Left cardiac atrium (tissue), 4 donors: ENCODE measurements around the gene RIMBP2. TPM values are rescaled to one million over a fixed set of nuclear protein-coding genes. Genes with fewer than 3 reads are reported as not detected.

ENCODE experiments used
- ATAC-seq, 2 donors: fragments of 200-7000 bp; cut with Tn5 transposase; one replicate each; pipeline ENCODE4 v1.9.1; 2020; ENCODE audit warnings: mild to moderate bottlenecking in 2 of 2, moderate library complexity in 2 of 2
- DNase-seq: peaks from one replicate; pipeline ENCODE4 v3.0.0-alpha.2; 2020
- intact Hi-C, 2 donors: fragments of 100-400 bp; cut with DNase I; formaldehyde crosslinking; loops; one replicate each; pipeline versions ENCODE4 v1.14.1 to v1.15.1; 2022 to 2023
- total RNA-seq, 2 donors: library from RNA; stranded (reverse); fragmentation: NEBNext Ultra II Directional; extraction: Animal tissue kit (Norgen Biotek cat#: 25700); gene quantifications; one replicate each; pipeline ENCODE4 v1.2.1, GENCODE V29; 2021
- donor health status: DM: no; HTN: yes; CAD: no.
- donor health status: DM: no; HTN: yes; CAD: no; lungs with severe emphysema.
- donor health status: DM: yes; HTN: yes; CAD: no.
- donor health status: Dilated cardiomyopathy.

The RIMBP2 gene
- total RNA-seq, 2 donors from 2014 or later, result 0.31 to 0.44 TPM

- intact Hi-C loops, result no loop called here
- ATAC-seq (no peak), DNase-seq (no peak)
These were observed 70.3 kb downstream of the RIMBP2 start for GRCh38 chr12:130645751-130646150.

GRCh38 chr12:130644566-130644965 is 71.5 kb downstream of the RIMBP2 start:
- no peak for DNase-seq
- intact Hi-C loops, result no loop called here
- no peak for ATAC-seq

- intact Hi-C loops, result no loop called here
- DNase-seq (no peak), ATAC-seq (no peak)
These were observed 72.0 kb downstream of the RIMBP2 start for GRCh38 chr12:130644146-130644545.

- intact Hi-C loops, result no loop called here
- no peak for DNase-seq
- ATAC-seq, result no peak
These were observed 73.2 kb downstream of the RIMBP2 start for GRCh38 chr12:130642856-130643255.

- ATAC-seq, result no peak
- intact Hi-C loops, result no loop called here
- DNase-seq, result no peak
These were observed 74.4 kb downstream of the RIMBP2 start for GRCh38 chr12:130641533-130642184.

GRCh38 chr12:130640901-130641300 is 75.2 kb downstream of the RIMBP2 start:
- intact Hi-C loops, result no loop called here
- ATAC-seq (no peak), DNase-seq (no peak)

- ATAC-seq, result no peak
- no peak for DNase-seq
- intact Hi-C loops, result no loop called here
These were observed 75.6 kb downstream of the RIMBP2 start for GRCh38 chr12:130640496-130640895.

- DNase-seq (no peak), ATAC-seq (no peak)
- intact Hi-C loops, result no loop called here
These were observed 76.3 kb downstream of the RIMBP2 start for GRCh38 chr12:130639476-130640424.

GRCh38 chr12:130636370-130636769 is 79.7 kb downstream of the RIMBP2 start:
- intact Hi-C loops, result no loop called here

GRCh38 chr12:130634866-130635265 is 81.2 kb downstream of the RIMBP2 start:
- DNase-seq (no peak), ATAC-seq (no peak)
- intact Hi-C loops, result no loop called here

More at GRCh38 chr12:130636370-130636769, 79.7 kb downstream of the RIMBP2 start:
- DNase-seq (no peak), ATAC-seq (no peak)

GRCh38 chr12:130633771-130634170 is 82.3 kb downstream of the RIMBP2 start:
- no peak for DNase-seq
- ATAC-seq, result no peak

GRCh38 chr12:130632642-130633041 is 83.5 kb downstream of the RIMBP2 start:
- intact Hi-C loops, result no loop called here
- DNase-seq, result no peak
- ATAC-seq, result no peak

More at GRCh38 chr12:130633771-130634170, 82.3 kb downstream of the RIMBP2 start:
- intact Hi-C loops, result no loop called here

- intact Hi-C loops, result no loop called here
- DNase-seq (no peak), ATAC-seq (no peak)
These were observed 87.8 kb downstream of the RIMBP2 start for GRCh38 chr12:130628304-130628703.

- DNase-seq (no peak), ATAC-seq (no peak)
- intact Hi-C loops, result no loop called here
These were observed 88.9 kb downstream of the RIMBP2 start for GRCh38 chr12:130627175-130627574.

- ATAC-seq (no peak), DNase-seq (no peak)
- intact Hi-C loops, result no loop called here
These were observed 89.5 kb downstream of the RIMBP2 start for GRCh38 chr12:130626601-130627000.

- ATAC-seq, result no peak
- DNase-seq, result no peak
- intact Hi-C loops, result no loop called here
These were observed 90.9 kb downstream of the RIMBP2 start for GRCh38 chr12:130625201-130625600.

GRCh38 chr12:130622803-130623202 is 93.3 kb downstream of the RIMBP2 start:
- intact Hi-C loops, result no loop called here
- no peak for ATAC-seq
- DNase-seq, result no peak

- intact Hi-C loops, result no loop called here
- DNase-seq, result no peak
- ATAC-seq, result no peak
These were observed 94.3 kb downstream of the RIMBP2 start for GRCh38 chr12:130621696-130622298.

- intact Hi-C loops, result no loop called here
- no peak for ATAC-seq
- no peak for DNase-seq
These were observed 95.3 kb downstream of the RIMBP2 start for GRCh38 chr12:130620756-130621155.

GRCh38 chr12:130620281-130620680 is 95.8 kb downstream of the RIMBP2 start:
- ATAC-seq (no peak), DNase-seq (no peak)
- intact Hi-C loops, result no loop called here
